ENCODE measurements around the gene GALM.

- TF ChIP-seq POLR2AphosphoS5 (IDR thresholded peaks at IDR 0.05; ENCODE audit: low read depth, low read length) (no peak), REST (IDR thresholded peaks at IDR 0.05; ENCODE audit: insufficient read depth in 1 of 2, low read depth in 2 of 2, low read length in 1 of 2) (no peak), CTCF (IDR thresholded peaks at IDR 0.05) (no peak), TCF7L2 (IDR thresholded peaks at IDR 0.05; ENCODE audit: low read depth, low read length) (no peak), SIN3A (IDR thresholded peaks at IDR 0.05; ENCODE audit: borderline replicate concordance, insufficient read depth, low read depth, low read length) (no peak)
Measured at GRCh38 chr2:38775097-38775920, 109.4 kb downstream of the GALM start.
